GM11168 (cell line): Measurements from ENCODE around the gene CYS1.

Experiments
- in situ Hi-C: fragments of 300-500 bp; cut with MboI; formaldehyde crosslinking; loops from one replicate; pipeline ENCODE4 v1.12.0; 2022; ENCODE audit warnings: low sequenced_read_pairs; ENCODE audit not compliant: unreplicated experiment

CYS1 gene

DNA sequence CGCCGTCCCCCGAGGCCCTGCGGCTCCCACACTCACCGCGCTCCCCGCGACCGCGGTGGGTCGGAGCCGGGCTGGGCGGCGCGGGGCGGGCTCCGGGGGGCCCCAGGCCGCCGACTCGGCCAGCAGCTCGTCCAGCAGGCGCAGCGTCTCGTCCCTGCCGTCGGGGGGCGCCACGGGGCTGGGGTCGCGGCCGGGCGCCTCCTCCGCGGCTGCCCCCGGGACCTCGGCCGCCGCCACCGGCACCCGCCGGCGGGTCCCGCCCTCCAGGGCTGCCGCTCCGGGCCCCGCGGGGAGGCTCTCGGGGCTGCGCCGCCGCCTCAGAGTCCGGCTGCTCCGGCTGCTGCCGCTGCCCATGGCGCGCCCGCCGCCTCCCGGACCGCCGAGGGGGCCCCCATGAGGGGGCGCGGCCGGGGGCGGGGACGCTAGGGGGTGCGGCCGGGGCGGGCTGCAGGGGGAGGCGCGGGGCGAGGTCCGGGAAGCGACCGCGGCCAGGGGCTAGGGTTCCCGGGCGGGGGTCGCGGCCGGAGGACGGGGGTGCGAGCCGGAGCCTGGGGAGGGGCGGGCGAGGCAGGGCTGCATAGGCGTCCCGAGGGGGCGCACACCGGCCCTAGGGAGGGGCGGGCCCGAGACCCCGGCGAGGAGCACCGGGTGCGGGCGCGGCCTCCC lies at the start of gene CYS1:
TSS of gene CYS1 (minus strand) at position 542 of the 666 bp plus-strand sequence. CDS start at position 354, 188 bp downstream.
- in situ Hi-C loops = no loop called here

- in situ Hi-C loops = no loop called here
Observed at GRCh38 chr2:10129490-10129889, 49.3 kb upstream of the CYS1 start.

- in situ Hi-C loops = no loop called here
Observed at GRCh38 chr2:10128420-10128819, 48.2 kb upstream of the CYS1 start.

GRCh38 chr2:10126632-10127026 lies 46.4 kb upstream of the CYS1 start:
- in situ Hi-C loops = no loop called here

DNA sequence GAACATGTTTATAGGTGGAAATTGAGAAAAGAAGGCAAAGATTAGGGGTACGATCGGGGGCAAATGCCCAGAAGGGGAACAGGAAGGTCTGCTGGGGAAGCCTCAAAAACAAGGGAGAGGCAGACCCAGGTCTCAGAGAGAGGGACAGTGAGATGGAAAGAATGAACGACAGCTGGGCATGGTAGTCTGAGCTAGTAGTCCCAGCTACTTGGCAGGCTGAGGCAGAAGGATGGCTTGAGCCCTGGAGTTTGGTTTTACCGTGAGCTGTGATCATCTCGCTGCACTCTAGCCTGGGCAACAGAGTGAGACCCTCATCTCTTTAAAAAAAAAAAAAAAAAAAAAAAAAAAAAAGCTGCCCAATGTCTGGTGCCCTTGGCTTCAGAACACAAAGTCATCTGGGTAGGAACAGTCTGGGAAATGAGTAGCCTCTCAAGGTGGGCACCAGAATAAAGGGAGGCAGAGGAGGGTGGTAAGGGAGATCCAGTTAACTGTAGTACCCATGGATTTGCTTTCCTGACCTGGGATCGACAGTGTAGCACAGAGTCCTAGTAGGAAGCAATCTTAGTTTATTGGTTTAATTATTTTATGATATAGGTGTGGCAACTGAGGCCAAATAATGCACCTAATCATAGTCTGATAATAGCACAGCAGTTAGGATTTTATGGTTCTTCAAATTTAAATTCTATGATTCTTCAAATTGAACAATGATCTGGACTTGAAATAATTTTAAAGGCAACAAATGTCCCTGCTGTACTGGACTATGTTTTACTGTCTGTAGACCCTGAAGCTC lies 45.8 kb upstream of the CYS1 start:
- in situ Hi-C loops = no loop called here

DNA sequence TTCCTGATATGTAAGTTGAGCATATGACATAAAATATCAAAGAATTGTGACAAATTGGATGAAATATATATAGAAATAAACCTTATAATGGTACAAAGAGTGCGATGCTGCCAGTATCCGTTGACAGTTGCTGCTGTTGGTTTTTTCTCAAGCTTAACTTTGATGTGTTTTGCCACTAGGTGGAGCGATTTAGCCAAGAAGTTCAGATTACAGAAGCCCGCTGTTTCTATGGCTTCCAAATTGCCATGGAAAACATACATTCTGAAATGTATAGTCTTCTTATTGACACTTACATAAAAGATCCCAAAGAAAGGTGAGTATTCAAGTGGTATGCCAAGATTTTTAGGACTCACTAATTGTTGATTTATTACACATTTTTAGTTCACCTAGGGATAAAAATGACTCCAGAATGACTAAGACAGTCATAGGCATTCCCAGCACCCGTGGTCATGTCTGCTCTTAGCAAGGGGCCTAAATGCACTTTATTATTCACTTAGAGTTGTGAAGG lies 44.4 kb upstream of the CYS1 start:
- in situ Hi-C loops = loop anchor here (5.0 kb wide), 1 partner anchor 293 kb away; no protein-coding TSS in a partner anchor

- in situ Hi-C loops = loop anchor here (5.0 kb wide), 1 partner anchor 294 kb away; no protein-coding TSS in a partner anchor
Observed at GRCh38 chr2:10123281-10123680, 43.1 kb upstream of the CYS1 start.

- in situ Hi-C loops = loop anchor here (5.0 kb wide), 1 partner anchor 295 kb away; no protein-coding TSS in a partner anchor
Observed at GRCh38 chr2:10122500-10123280, 42.5 kb upstream of the CYS1 start, which contains the start of gene RRM2. Gene RRM2, plus strand, starts transcription at chr2:10122739. Its CDS starts 60 bp downstream, at chr2:10122799.

GRCh38 chr2:10120877-10121574 lies 40.8 kb upstream of the CYS1 start:
- in situ Hi-C loops = loop anchor here (5.0 kb wide), 1 partner anchor 296 kb away; no protein-coding TSS in a partner anchor

- in situ Hi-C loops = loop anchor here (5.0 kb wide), 1 partner anchor 297 kb away; no protein-coding TSS in a partner anchor
Observed at GRCh38 chr2:10120158-10120876, 40.1 kb upstream of the CYS1 start.

DNA sequence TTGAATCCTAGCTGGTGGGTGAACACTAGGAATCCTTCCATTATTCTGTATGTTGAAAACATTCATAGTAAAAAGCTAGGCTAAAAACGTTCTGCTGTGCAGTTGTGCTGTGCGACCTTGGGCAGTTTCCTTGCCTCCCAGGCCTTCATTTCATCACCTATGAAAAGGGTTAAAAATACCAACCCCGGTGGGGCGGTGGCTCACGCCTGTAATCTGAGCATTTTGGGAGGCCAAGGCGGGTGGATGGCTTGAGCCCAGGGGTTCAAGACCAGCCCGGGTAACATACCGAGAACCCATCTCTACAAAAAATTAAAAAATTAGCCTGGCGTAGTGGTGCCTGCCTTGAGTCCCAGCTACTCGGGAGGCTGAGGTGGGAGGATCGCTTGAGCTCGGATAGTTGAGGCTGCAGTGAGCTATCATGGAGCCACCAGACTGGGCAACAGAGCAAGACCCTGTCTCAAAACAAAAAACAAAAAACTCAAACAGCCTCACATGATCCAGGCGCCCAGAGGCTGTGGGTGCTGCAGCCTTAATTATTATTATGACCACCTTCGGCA lies 39.5 kb upstream of the CYS1 start:
- in situ Hi-C loops = loop anchor here (5.0 kb wide), 1 partner anchor 298 kb away; no protein-coding TSS in a partner anchor

DNA sequence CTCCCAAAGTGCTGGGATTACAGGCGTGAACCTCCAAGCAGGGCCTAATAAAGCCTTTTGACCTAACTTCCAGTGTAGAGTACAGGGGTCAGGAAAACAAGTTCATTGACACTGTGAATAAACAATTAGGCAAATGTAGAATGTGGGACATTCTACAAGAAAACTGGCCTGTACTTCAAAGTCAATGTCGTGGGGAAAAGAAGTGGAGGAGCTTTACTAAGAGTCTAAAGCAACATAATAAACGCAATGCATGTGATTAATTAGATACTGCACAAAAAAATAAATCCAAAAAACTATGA lies 38.8 kb upstream of the CYS1 start:
- in situ Hi-C loops = no loop called here

GRCh38 chr2:10109311-10109710 lies 29.1 kb upstream of the CYS1 start:
- in situ Hi-C loops = loop anchor here (5.0 kb wide), 1 partner anchor 42 kb away; no protein-coding TSS in a partner anchor

DNA sequence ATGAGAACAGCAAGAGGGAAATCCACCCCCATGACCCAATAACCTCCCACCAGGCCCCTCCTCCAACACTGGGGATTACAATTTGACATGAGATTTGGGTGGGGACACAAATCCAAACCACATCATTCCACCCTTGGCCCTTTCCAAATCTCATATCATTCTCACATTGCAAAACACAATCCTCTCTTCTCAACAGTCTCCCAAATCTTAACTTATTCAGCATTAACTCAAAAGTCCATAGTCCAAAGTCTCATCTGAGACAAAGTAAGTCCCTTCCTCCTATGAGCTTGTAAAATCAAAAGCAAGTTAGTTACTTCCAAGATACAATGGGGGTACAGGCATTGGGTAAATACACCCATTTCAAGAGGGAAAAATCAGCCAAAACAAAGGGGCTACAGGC lies 24.7 kb upstream of the CYS1 start:
- in situ Hi-C loops = loop anchor here (5.0 kb wide), 1 partner anchor 38 kb away; no protein-coding TSS in a partner anchor

DNA sequence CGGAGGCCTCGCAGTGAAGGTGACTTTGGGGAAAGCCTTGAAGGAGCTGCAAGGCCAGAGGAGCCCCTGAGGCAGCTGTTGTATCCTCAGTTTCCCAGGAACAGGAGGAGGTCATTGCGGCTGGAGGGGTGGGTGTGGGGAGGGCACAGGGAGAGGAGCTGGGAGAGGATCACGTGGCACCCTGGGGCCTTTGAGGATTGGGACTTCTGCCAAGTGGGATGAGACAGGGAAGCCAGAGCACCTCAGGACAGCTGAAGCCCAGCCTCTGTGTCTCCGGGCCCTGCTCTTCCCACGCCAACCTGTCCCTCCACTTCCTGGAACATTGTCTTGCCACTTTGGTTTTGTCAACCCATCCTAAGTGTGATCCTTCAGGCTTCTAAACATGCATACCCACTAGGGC lies 23.0 kb upstream of the CYS1 start:
- in situ Hi-C loops = no loop called here

DNA sequence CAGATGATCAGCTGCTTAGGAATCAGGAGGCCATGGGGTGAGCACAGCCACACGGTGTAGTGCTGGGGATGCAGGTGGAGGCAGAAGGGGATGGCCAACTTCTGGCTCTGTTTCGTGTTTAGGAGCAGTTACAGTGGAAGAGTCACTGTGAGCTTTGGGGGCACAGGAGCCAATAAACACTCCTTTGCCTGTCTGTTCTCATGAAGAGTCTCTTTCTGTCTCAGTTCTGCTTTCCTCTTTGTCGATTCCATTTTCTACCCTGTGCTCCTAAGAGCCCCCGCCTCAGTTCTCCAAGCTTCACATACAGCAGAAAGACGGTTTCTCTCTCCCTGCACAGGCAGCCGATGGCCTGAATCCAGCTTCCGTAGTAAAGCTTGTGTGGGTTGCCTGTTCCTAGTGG lies 21.3 kb upstream of the CYS1 start:
- in situ Hi-C loops = no loop called here

DNA sequence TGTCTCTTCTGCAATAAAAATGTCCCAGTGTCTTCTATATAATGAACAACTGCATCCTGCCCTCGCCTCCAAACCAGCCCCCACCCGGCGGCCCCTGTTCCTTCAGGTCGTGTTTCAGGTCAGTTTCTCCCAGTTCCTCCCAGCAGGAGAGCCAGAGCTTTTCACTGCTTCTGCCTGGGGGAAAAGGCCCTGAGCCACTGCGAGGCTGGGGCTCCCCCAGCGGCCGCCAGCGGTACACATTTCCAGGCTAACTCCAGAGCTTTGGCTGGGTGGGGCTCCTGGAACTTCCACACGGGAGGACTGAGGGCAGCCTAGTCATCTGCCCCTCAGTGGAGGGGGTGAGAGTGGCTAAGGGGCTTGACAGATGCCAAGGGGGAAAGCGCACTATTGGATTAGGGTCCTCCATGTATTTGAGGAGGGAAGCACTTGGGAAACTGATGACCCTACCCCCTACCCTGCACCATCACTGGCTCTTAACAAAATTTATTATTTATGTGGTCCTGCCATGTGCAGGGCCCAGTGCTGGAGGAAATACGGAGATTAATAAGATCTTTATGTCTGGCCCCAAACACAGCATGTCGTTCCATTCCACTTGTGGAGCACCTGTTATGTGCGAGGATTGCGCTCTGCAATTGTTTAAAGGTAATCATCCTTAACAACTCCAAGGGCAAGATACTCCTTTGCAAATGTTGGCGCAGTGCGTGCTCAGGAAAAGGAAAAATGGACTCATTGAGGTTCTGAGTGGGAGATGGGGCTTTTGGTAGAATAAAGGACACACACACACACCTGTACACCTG lies 17.3 kb upstream of the CYS1 start:
- in situ Hi-C loops = no loop called here

GRCh38 chr2:10096641-10097040 lies 16.4 kb upstream of the CYS1 start:
- in situ Hi-C loops = no loop called here
